ENCODE results near the gene HSPA1L.

GRCh38 chr6:31794866-31795615 lies 20.0 kb downstream of the HSPA1L start:
- TF ChIP-seq CTCF (IDR thresholded peaks at IDR 0.05; ENCODE audit: poor library complexity) (no peak), EZH2phosphoT487 (IDR thresholded peaks at IDR 0.05; ENCODE audit: low read depth, severe bottlenecking, unreplicated experiment) (no peak)
